Progenitor cell of endocrine pancreas (in vitro differentiated cells): ENCODE results near the gene BCAR1. TPM values are rescaled to one million over a fixed set of nuclear protein-coding genes. Genes with fewer than 3 reads are reported as not detected.

ENCODE experiments used
- DNase-seq: peaks from one replicate; pipeline ENCODE4 v3.0.0; 2021; ENCODE audit warnings: low spot score; ENCODE audit not compliant: unreplicated experiment
- H3K27ac Mint-ChIP-seq: 2 replicates; pipeline ENCODE4 v1.8.0; 2021; ENCODE audit warnings: mild to moderate bottlenecking, moderate library complexity, mixed read lengths
- H3K27me3 Mint-ChIP-seq: 2 replicates; pipeline ENCODE4 v1.8.0; 2021; ENCODE audit warnings: mixed read lengths
- H3K36me3 Mint-ChIP-seq: 2 replicates; pipeline ENCODE4 v1.8.0; 2022; ENCODE audit warnings: mixed read lengths; ENCODE audit not compliant: insufficient read depth
- H3K4me1 Mint-ChIP-seq: 2 replicates; pipeline ENCODE4 v1.8.0; 2021; ENCODE audit warnings: low read depth, mixed read lengths
- H3K4me3 Mint-ChIP-seq: 2 replicates; pipeline ENCODE4 v1.8.0; 2021; ENCODE audit warnings: low read depth, mild to moderate bottlenecking, moderate library complexity, mixed read lengths
- H3K9me3 Mint-ChIP-seq: 2 replicates; pipeline ENCODE4 v1.8.0; 2021; ENCODE audit warnings: low read depth, mixed read lengths
- total RNA-seq: library from RNA; stranded (reverse); gene quantifications from 2 replicates; pipeline ENCODE4 v1.2.1, GENCODE V29; 2021
- TF ChIP-seq, protein P1 (sequence below): fragments of 200-600 bp; sonication (generic); IDR thresholded peaks from one replicate; pipeline ENCODE4 v1.5.0; 2021; ENCODE audit warnings: antibody characterized with exemption, mild to moderate bottlenecking; ENCODE audit not compliant: unreplicated experiment

BCAR1 gene
- total RNA-seq, 1 donor from 2014 or later = 75.1 TPM

DNA sequence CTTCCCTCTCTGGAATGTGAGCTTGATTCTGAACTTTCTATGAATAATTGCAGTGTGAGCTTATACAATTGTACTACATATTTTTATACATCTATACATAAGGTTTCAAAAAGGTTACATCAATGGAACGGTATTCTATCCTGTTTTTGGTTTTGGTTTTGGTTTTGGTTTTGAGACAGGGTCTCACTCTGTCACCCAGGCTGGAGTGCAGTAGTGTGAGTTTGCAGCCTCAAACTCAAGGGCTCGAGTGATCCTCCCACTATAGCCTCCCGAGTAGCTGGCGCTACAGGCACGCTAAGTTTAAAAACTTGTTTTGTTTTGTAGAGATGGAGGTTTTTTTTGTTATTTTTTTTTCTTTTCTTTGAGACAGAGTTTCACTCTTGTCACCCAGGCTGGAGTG lies 31.6 kb downstream of the BCAR1 start:
- Mint-ChIP-seq H3K27me3 (no peaks in the 10 kb centered on the region), H3K9me3 (no peaks in the 10 kb centered on the region)
- TF ChIP-seq, protein P1, sequence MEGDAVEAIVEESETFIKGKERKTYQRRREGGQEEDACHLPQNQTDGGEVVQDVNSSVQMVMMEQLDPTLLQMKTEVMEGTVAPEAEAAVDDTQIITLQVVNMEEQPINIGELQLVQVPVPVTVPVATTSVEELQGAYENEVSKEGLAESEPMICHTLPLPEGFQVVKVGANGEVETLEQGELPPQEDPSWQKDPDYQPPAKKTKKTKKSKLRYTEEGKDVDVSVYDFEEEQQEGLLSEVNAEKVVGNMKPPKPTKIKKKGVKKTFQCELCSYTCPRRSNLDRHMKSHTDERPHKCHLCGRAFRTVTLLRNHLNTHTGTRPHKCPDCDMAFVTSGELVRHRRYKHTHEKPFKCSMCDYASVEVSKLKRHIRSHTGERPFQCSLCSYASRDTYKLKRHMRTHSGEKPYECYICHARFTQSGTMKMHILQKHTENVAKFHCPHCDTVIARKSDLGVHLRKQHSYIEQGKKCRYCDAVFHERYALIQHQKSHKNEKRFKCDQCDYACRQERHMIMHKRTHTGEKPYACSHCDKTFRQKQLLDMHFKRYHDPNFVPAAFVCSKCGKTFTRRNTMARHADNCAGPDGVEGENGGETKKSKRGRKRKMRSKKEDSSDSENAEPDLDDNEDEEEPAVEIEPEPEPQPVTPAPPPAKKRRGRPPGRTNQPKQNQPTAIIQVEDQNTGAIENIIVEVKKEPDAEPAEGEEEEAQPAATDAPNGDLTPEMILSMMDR = no peak

DNA sequence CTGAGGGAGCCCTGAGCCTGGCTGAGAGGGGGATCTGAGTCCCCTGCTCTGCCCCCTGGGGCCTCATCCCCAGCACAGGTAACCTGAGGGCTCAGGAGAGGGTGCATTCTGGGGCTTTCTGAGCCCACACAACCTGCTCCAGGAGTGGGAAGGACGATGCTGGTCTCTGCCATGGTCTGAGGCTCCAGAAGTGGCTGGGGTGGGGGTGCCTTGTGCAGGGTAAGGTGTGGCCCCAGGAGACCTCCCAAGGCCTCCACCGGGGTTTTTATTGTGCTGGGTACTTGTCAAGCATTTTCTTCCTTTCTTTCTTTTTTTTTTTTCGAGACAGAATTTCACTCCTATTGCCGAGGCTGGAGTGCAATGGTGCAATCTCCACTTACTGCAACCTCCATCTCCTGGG lies 32.3 kb downstream of the BCAR1 start:
- Mint-ChIP-seq H3K9me3 (no peaks in the 10 kb centered on the region), H3K4me1 (no peaks in the 10 kb centered on the region), H3K36me3 (no peaks in the 10 kb centered on the region), H3K4me3 (no peak overlapping the region), H3K27ac (peak overlapping the region; percentile 45), H3K27me3 (no peaks in the 10 kb centered on the region)
- TF ChIP-seq, protein P1 = no peak
- no peak for DNase-seq

More for the DNA sequence above, 31.6 kb downstream of the BCAR1 start:
- H3K4me1 Mint-ChIP-seq = no peaks in the 10 kb centered on the region
- DNase-seq = no peak
- H3K36me3 Mint-ChIP-seq = no peaks in the 10 kb centered on the region
- no peak overlapping the region for H3K27ac Mint-ChIP-seq
- H3K4me3 Mint-ChIP-seq = no peak overlapping the region

DNA sequence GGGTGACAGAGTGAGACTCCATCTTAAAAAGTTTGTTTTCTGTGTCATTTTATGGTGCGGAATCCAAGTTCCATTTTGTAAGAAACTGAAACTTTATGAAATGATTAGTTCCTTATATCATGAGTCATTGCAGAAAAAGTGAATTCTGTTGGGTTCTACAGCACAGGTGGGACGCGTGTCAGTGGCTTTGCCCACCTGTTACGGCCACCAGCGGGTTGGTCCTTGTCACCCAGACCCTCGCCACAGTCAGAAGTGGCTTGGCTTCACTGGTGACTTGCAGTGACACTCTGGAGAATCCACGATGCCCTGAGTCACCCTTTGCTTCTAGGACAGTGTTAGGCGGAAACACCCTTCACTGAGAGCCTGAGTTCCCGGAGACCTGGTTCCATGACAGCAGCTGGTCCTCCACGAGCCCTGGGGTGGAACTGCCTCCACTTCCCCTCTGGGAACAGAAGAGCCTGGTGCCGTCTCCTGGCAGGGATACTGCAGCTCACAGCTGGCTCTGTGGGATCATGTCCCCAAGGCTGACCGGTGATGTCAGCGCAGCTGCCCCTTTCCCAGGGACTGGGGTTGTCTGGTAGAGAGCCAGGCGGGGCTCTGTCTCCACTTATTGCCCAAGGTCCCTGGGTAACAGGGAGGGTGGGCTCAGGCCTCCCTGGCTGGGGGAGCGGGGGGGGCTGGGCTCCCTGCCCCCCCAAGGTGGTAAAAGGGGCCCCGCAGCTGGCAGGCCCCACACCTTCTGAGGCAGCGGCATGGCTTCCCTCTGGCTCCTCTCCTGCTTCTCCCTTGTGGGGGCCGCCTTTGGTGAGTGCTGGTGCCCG lies 33.0 kb downstream of the BCAR1 start, which contains the start of gene CTRB1:
Gene CTRB1, plus strand, starts transcription at position 733 of the 821 bp plus-strand sequence. Its CDS starts 20 bp downstream, at position 753.
- H3K4me1 Mint-ChIP-seq = no peaks in the 10 kb centered on the region
- TF ChIP-seq, protein P1 = no peak
- H3K27ac Mint-ChIP-seq = peak within 1 kb of the TSS; percentile 45
- H3K4me3 Mint-ChIP-seq = no peak within 1 kb of the TSS
- H3K27me3 Mint-ChIP-seq = no peaks in the 10 kb centered on the region
- no peak for DNase-seq
- no peaks in the 10 kb centered on the region for H3K36me3 Mint-ChIP-seq
- no peaks in the 10 kb centered on the region for H3K9me3 Mint-ChIP-seq

- Mint-ChIP-seq H3K27ac (no peak overlapping the region), H3K4me1 (no peaks in the 10 kb centered on the region), H3K4me3 (no peak overlapping the region)
Measured at GRCh38 chr16:75217389-75217851, 34.0 kb downstream of the BCAR1 start.

DNA sequence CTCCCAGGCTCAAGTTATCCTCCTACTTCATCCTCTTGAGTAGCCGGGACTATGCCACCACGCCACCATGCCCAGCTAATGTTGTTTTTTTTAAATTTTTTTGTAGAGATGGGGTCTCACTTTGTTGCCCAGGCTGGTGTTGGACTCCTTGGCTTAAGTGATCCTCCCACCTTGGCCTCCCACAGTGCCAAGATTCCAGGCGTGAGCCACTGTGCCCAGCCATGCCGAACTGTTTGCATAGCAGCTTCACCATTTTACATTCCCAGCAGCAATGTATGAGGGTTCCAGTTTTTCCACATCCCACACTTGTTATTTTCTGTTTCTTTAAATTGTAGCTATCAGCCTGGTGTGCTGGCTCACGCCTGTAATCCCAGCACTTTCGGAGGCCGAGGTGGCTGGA lies 34.8 kb downstream of the BCAR1 start:
- H3K4me1 Mint-ChIP-seq = no peaks in the 10 kb centered on the region

More at GRCh38 chr16:75217389-75217851, 34.0 kb downstream of the BCAR1 start:
- no peaks in the 10 kb centered on the region for H3K27me3 Mint-ChIP-seq
- no peak for DNase-seq
- TF ChIP-seq, protein P1 = no peak
- H3K36me3 Mint-ChIP-seq = no peaks in the 10 kb centered on the region
- H3K9me3 Mint-ChIP-seq = no peaks in the 10 kb centered on the region

More for the DNA sequence above, 34.8 kb downstream of the BCAR1 start:
- Mint-ChIP-seq H3K9me3 (no peaks in the 10 kb centered on the region), H3K36me3 (no peaks in the 10 kb centered on the region), H3K27ac (no peak overlapping the region), H3K4me3 (no peak overlapping the region), H3K27me3 (no peaks in the 10 kb centered on the region)
- TF ChIP-seq, protein P1 = no peak
- no peak for DNase-seq
